ENCODE measurements around the gene USP3.

DNA sequence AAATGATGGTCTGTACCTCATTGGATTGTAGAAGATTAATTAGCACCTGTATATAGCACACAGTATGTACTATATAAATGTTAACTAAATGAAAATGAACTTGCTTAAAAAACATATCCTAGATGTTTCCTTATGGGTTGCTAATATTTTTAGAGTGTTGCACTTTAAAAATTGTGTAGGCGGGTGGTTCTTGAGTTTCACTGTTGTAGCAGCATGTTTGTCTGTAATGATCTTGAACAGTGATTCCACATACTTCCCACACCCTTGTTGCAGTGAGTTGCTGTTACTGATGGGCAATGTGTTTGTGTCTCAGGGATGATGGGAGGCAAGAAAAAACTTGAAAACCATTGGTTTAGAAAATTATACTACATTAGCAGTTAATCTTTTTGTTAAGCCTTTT is 22.0 kb downstream of the USP3 start:
- TF ChIP-seq, protein P1, sequence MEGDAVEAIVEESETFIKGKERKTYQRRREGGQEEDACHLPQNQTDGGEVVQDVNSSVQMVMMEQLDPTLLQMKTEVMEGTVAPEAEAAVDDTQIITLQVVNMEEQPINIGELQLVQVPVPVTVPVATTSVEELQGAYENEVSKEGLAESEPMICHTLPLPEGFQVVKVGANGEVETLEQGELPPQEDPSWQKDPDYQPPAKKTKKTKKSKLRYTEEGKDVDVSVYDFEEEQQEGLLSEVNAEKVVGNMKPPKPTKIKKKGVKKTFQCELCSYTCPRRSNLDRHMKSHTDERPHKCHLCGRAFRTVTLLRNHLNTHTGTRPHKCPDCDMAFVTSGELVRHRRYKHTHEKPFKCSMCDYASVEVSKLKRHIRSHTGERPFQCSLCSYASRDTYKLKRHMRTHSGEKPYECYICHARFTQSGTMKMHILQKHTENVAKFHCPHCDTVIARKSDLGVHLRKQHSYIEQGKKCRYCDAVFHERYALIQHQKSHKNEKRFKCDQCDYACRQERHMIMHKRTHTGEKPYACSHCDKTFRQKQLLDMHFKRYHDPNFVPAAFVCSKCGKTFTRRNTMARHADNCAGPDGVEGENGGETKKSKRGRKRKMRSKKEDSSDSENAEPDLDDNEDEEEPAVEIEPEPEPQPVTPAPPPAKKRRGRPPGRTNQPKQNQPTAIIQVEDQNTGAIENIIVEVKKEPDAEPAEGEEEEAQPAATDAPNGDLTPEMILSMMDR (IDR thresholded peaks at IDR 0.05; ENCODE audit: low read depth, low read length, poor library complexity, severe bottlenecking), result no peak
- no peak for TF ChIP-seq EZH2phosphoT487 (IDR thresholded peaks at IDR 0.05; ENCODE audit: borderline replicate concordance, low read length)

All from DOHH2 (cell line).